GM12878 (cell line): ENCODE measurements around the gene SPRTN. TPM values are rescaled to one million over a fixed set of nuclear protein-coding genes. Genes with fewer than 3 reads are reported as not detected.

ENCODE experiments used
- ATAC-seq: fragments of 200-7000 bp; cut with Tn5 transposase; 3 replicates; pipeline ENCODE4 v1.9.1; 2020; ENCODE audit warnings: mild to moderate bottlenecking, moderate library complexity
- BruUV-seq: library from RNA; stranded (reverse); fragments of 400-500 nt; replicated peaks from 2 replicates; lab custom pipeline; 2021; lab: Mats Ljungman, UMichigan
- CTCF ChIA-PET: fragments of 300-600 bp; sonication (Branson Sonifier 250); formaldehyde crosslinking; extraction: SDS; loops from one replicate; lab custom pipeline; 2021; ENCODE audit warnings: inconsistent platforms; lab: Yijun Ruan, JAX
- POLR2A ChIA-PET: fragments of 350-600 bp; formaldehyde crosslinking; extraction: SDS; loops from one replicate; lab custom pipeline; 2021; ENCODE audit warnings: inconsistent platforms; lab: Charles Lee
- RAD21 ChIA-PET: fragments of 300-600 bp; sonication (Branson Sonifier 250); formaldehyde crosslinking; loops from one replicate; lab custom pipeline; 2023; ENCODE audit warnings: antibody characterized with exemption; ENCODE audit not compliant: unreplicated experiment; lab: Charles Lee
- SMC1A ChIA-PET: fragments of 300-600 bp; sonication (Branson Sonifier 250); formaldehyde crosslinking; loops from one replicate; lab custom pipeline; 2023; ENCODE audit not compliant: unreplicated experiment, uncharacterized antibody; lab: Charles Lee
- DNase-seq: peaks from one replicate; pipeline ENCODE4 v3.0.0-alpha.2; 2011; ENCODE audit warnings: low read depth, low spot score
- FAIRE-seq: peaks from 3 replicates; lab custom pipeline; 2011; peaks lifted over from hg19 to GRCh38; lab: Jason Lieb, UNC
- H2AFZ ChIP-seq: 2 replicates; pipeline ENCODE4 v1.6.0; 2011; ENCODE audit warnings: low read depth, low read length, control low read depth; ENCODE audit not compliant: control insufficient read depth
- H3K27ac ChIP-seq: 2 replicates; pipeline ENCODE4 v1.5.1; 2011; ENCODE audit warnings: control low read depth; ENCODE audit not compliant: control insufficient read depth, insufficient read depth
- H3K27me3 ChIP-seq, 2 experiments: replicated peaks in 1 of 2; 2 replicates each; pipeline versions ENCODE4 v1.6.0 to v1.6.1; 2011; ENCODE audit warnings: low read length in 1 of 2; ENCODE audit not compliant: control insufficient read depth in 2 of 2, insufficient read depth in 2 of 2
- H3K36me3 ChIP-seq, 2 experiments: 2 replicates each; pipeline ENCODE4 v1.5.1; 2011; ENCODE audit warnings: low read length in 1 of 2; ENCODE audit not compliant: control insufficient read depth in 2 of 2, insufficient read depth in 2 of 2
- H3K4me1 ChIP-seq: 2 replicates; pipeline ENCODE4 v1.6.1; 2011; ENCODE audit warnings: mild to moderate bottlenecking, low read length, moderate library complexity, mixed read lengths; ENCODE audit not compliant: control insufficient read depth, insufficient read depth
- H3K4me2 ChIP-seq: 2 replicates; pipeline ENCODE4 v1.6.0; 2011; ENCODE audit warnings: control low read depth; ENCODE audit not compliant: control insufficient read depth, insufficient read depth
- H3K4me3 ChIP-seq: fragments of 200-600 bp; sonication (generic); 2 replicates; pipeline ENCODE4 v1.5.1; 2016
- H3K79me2 ChIP-seq: 2 replicates; pipeline ENCODE4 v1.6.0; 2011; ENCODE audit warnings: low read length; ENCODE audit not compliant: control insufficient read depth, insufficient read depth
- H3K9ac ChIP-seq: 2 replicates; pipeline ENCODE4 v1.8.0; 2011; ENCODE audit warnings: low read length, control low read depth, mixed read lengths; ENCODE audit not compliant: control insufficient read depth, insufficient read depth
- H3K9me3 ChIP-seq: replicated peaks from 3 replicates; pipeline ENCODE4 v1.5.1; 2011; ENCODE audit warnings: mild to moderate bottlenecking, low read length; ENCODE audit not compliant: control insufficient read depth, insufficient read depth
- H4K20me1 ChIP-seq: 2 replicates; pipeline ENCODE4 v1.6.0; 2011; ENCODE audit not compliant: control insufficient read depth, insufficient read depth
- BRCA1 ChIP-seq: IDR thresholded peaks from 2 replicates; pipeline ENCODE4 v1.6.1; 2011; ENCODE audit warnings: low read depth, low read length, improper control_type of control experiment
- GABPA ChIP-seq: IDR thresholded peaks from 2 replicates; pipeline ENCODE4 v1.6.1; 2014; ENCODE audit warnings: antibody characterized with exemption, low read depth, mild to moderate bottlenecking, inconsistent platforms
- IRF5 ChIP-seq: fragments of 450-650 bp; IDR thresholded peaks from 2 replicates; pipeline ENCODE4 v1.6.1; 2017; ENCODE audit warnings: borderline replicate concordance
- MEF2B ChIP-seq: fragments of 450-650 bp; IDR thresholded peaks from 2 replicates; pipeline ENCODE4 v1.6.1; 2018; ENCODE audit warnings: mild to moderate bottlenecking, moderate library complexity; ENCODE audit not compliant: partially characterized antibody, poor library complexity, severe bottlenecking
- RAD21 ChIP-seq: IDR thresholded peaks from 2 replicates; pipeline ENCODE4 v1.6.1; 2011; ENCODE audit warnings: mild to moderate bottlenecking, low read depth, low read length, moderate library complexity; ENCODE audit not compliant: insufficient read depth
- RB1 ChIP-seq: fragments of 450-650 bp; formaldehyde crosslinking; IDR thresholded peaks from 2 replicates; pipeline ENCODE4 v1.6.1; 2017; ENCODE audit warnings: mild to moderate bottlenecking, borderline replicate concordance
- SMC3 ChIP-seq: IDR thresholded peaks from 2 replicates; pipeline ENCODE4 v1.6.1; 2011; ENCODE audit warnings: low read length, improper control_type of control experiment, borderline replicate concordance
- TAF1 ChIP-seq: IDR thresholded peaks from 2 replicates; pipeline ENCODE4 v1.6.1; 2011; ENCODE audit warnings: mild to moderate bottlenecking, low read depth, low read length, borderline replicate concordance
- YY1 ChIP-seq: IDR thresholded peaks from 2 replicates; pipeline ENCODE4 v1.6.1; 2011; ENCODE audit warnings: low read depth, mild to moderate bottlenecking, low read length
- WGBS: methylation state at CpG from one replicate; pipeline ENCODE4 v1.1.6; 2016; ENCODE audit warnings: low lambda C conversion rate; ENCODE audit not compliant: insufficient replicate concordance, insufficient coverage; ENCODE audit errors: missing lambda C conversion rate; 5-methylcytosine and 5-hydroxymethylcytosine counted together
- in situ Hi-C: fragments of 300-500 bp; cut with MboI; formaldehyde crosslinking; loops from 9 replicates; pipeline ENCODE4 v1.14.3; 2018; ENCODE audit warnings: mixed read lengths
- intact Hi-C: fragments of 100-400 bp; cut with micrococcal nuclease; formaldehyde crosslinking; loops from one replicate; pipeline ENCODE4 v1.14.2; 2022; ENCODE audit not compliant: unreplicated experiment
- polyA plus RNA-seq, 11 experiments: library from polyadenylated mRNA; depleted of rRNA in 4 of 11; unstranded in 6 of 11; stranded (reverse) in 5 of 11; fragments of >200 nt; fragmentation: Nextera tagmentation in 4 of 11; fragmentation: Illumina TruSeq in 1 of 11; extraction: Ambion mirVana in 4 of 11; extraction: Trizol in 1 of 11; gene quantifications; 1 replicate in 1 of 11; 2 replicates in 10 of 11; pipeline versions ENCODE4 v1.2.1 to v1.2.3, GENCODE V29; 2011 to 2016; ENCODE audit warnings: inconsistent platforms in 2 of 11, missing spikeins in 2 of 11, low read depth in 1 of 11
- total RNA-seq, 4 experiments: library from RNA; depleted of rRNA in 3 of 4; stranded (reverse); fragments of >200 nt in 3 of 4; fragmentation: Illumina TruSeq in 1 of 4; extraction: Trizol in 1 of 4; gene quantifications; 2 replicates each; pipeline versions ENCODE4 v1.2.1 to v1.2.3, GENCODE V29; 2013 to 2021
- TF ChIP-seq, protein P1 (sequence below): fragments of 450-650 bp; IDR thresholded peaks from 2 replicates; pipeline ENCODE4 v1.6.1; 2018; ENCODE audit warnings: borderline replicate concordance, mild to moderate bottlenecking; ENCODE audit not compliant: partially characterized antibody

The SPRTN gene
- total and polyA plus RNA-seq, 10 of the 15 experiments (the other 5 are each of a cell fraction or from before 2014, with no cell fraction given) = 4.4 to 16.5 (median 12.1) TPM

DNA sequence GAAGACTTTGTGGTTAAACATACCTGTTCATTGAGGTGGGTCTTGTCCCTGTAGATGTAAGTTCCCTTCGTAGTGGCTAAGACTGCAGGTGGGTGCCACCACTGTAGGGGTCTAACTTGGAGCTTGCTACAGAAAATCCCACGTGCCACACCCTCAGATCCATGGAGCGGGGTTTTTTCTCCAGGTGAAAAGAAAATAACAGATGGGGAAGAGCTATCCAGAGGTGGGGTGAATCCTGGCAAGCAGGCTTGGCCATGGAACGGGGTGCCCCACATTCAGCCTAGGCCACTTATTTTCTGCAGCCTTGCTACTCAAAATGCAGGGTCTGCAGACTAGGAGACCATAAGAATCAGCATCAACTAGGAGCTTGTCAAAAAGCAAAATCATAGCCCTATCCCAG, 24.4 kb upstream of the SPRTN start:
- 34% methylated on average over 4 of the region's 4 CpGs for WGBS
- intact Hi-C loops (no loop called here), in situ Hi-C loops (no loop called here)
- Histone ChIP-seq H3K4me3 (no peak overlapping the region), H3K4me1 (no peaks in the 10 kb centered on the region)
- POLR2A ChIA-PET = no interaction called here
- no peak for DNase-seq
- SMC1A ChIA-PET = interaction anchor here (1.6 to 1.7 kb wide), 2 partner anchors 10 to 22 kb away, joined by 3 to 5 read pairs; no protein-coding TSS in a partner anchor
- no peak for TF ChIP-seq IRF5
- TF ChIP-seq TAF1 = no peak
- TF ChIP-seq BRCA1 = no peak
- TF ChIP-seq MEF2B = no peak
- TF ChIP-seq, all 136 proteins: peak for 0
- Histone ChIP-seq H3K9me3 (no peaks in the 10 kb centered on the region), H2AFZ (no peak overlapping the region), H4K20me1 (no peaks in the 10 kb centered on the region), H3K27ac (no peak overlapping the region), H3K4me2 (no peak overlapping the region), H3K9ac (no peak overlapping the region), H3K36me3 (no peaks in the 10 kb centered on the region), H3K79me2 (no peaks in the 10 kb centered on the region), H3K27me3 (no peaks in the 10 kb centered on the region)
- no TSS peak for BruUV-seq
- RAD21 ChIA-PET = no interaction called here
- no peak for ATAC-seq
- FAIRE-seq = no peak
- CTCF ChIA-PET = interaction anchor here (0.8 to 3.1 kb wide), 2 partner anchors 276 to 281 kb away, joined by 3 to 22 read pairs; no protein-coding TSS in a partner anchor

DNA sequence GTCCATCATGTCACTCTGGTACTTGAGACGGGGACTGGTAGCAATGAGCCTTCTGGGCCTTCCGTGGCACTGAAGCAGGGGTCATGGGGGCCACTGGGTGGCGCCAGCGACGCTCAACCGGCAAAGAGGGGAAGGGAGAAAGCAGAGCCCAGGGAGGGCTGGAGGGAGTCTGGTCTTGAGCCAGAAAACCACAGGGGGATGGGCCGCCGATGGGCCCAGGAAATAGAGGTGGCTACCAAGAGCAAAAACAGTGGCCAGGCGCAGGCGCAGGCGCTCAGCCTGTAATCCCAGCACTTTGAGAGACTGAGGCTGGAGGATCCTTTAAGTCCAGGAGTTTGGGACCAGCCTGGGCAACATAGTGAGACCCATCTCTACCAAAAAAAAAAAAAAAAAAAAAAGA, 22.2 kb upstream of the SPRTN start:
- DNase-seq (no peak), ATAC-seq (peak; percentile 99), FAIRE-seq (no peak)
- Histone ChIP-seq H3K27me3 (no peaks in the 10 kb centered on the region), H3K79me2 (no peaks in the 10 kb centered on the region), H4K20me1 (no peaks in the 10 kb centered on the region), H3K4me3 (no peak overlapping the region), H3K4me2 (no peak overlapping the region), H2AFZ (no peak overlapping the region), H3K9me3 (no peaks in the 10 kb centered on the region), H3K36me3 (no peaks in the 10 kb centered on the region), H3K27ac (no peak overlapping the region), H3K9ac (no peak overlapping the region), H3K4me1 (no peaks in the 10 kb centered on the region)
- intact Hi-C loops = no loop called here
- SMC1A ChIA-PET = interaction anchor here (0.6 to 1.5 kb wide), 9 partner anchors 18 to 290 kb away, joined by 3 to 5 read pairs (median 4); partner anchors contain the start of gene EXOC8
- 38% methylated on average over 11 of the region's 11 CpGs for WGBS
- in situ Hi-C loops = no loop called here
- POLR2A ChIA-PET = interaction anchor here (0.7 kb wide), 1 partner anchor 74 kb away, joined by 3 read pairs; no protein-coding TSS in a partner anchor
- no TSS peak for BruUV-seq
- CTCF ChIA-PET = interaction anchor here (0.7 to 4.5 kb wide), 12 partner anchors 9 to 297 kb away, joined by 3 to 28 read pairs (median 4); partner anchors contain the start of genes EXOC8 and SPRTN
- RAD21 ChIA-PET = interaction anchor here (0.6 to 1.0 kb wide), 5 partner anchors 22 to 442 kb away, joined by 3 to 4 read pairs (median 3); partner anchors contain the start of gene SPRTN
- TF ChIP-seq YY1 = 0 out of 2 replicates have a peak, but pooled peaks have one; percentile 25
- no peak for TF ChIP-seq GABPA
- TF ChIP-seq, protein P1, sequence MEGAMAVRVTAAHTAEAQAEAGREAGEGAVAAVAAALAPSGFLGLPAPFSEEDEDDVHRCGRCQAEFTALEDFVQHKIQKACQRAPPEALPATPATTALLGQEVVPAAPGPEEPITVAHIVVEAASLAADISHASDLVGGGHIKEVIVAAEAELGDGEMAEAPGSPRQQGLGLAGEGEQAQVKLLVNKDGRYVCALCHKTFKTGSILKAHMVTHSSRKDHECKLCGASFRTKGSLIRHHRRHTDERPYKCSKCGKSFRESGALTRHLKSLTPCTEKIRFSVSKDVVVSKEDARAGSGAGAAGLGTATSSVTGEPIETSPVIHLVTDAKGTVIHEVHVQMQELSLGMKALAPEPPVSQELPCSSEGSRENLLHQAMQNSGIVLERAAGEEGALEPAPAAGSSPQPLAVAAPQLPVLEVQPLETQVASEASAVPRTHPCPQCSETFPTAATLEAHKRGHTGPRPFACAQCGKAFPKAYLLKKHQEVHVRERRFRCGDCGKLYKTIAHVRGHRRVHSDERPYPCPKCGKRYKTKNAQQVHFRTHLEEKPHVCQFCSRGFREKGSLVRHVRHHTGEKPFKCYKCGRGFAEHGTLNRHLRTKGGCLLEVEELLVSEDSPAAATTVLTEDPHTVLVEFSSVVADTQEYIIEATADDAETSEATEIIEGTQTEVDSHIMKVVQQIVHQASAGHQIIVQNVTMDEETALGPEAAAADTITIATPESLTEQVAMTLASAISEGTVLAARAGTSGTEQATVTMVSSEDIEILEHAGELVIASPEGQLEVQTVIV = no peak
- TF ChIP-seq RB1 = no peak
- peak; percentile 75 for TF ChIP-seq RAD21
- TF ChIP-seq SMC3 = peak; percentile 65
